Loucy (cell line): ENCODE results near the gene TIMM17B.

Experiments
- H2AFZ ChIP-seq: fragments of 200-600 bp; sonication (generic); 2 replicates; pipeline ENCODE4 v1.6.0; 2016; ENCODE audit warnings: antibody characterized with exemption, mild to moderate bottlenecking, low read length, moderate library complexity
- H3F3A ChIP-seq: fragments of 200-600 bp; 2 replicates; pipeline ENCODE4 v1.6.0; 2016; ENCODE audit warnings: antibody characterized with exemption, low read depth, mild to moderate bottlenecking
- H3K27me3 ChIP-seq: fragments of 200-600 bp; sonication (generic); 2 replicates; pipeline ENCODE4 v1.6.1; 2014; ENCODE audit warnings: low read length, mild to moderate bottlenecking; ENCODE audit not compliant: insufficient read depth, poor library complexity, severe bottlenecking
- H3K36me3 ChIP-seq: fragments of 200-600 bp; sonication (generic); 2 replicates; pipeline ENCODE4 v1.6.1; 2016; ENCODE audit warnings: low read length; ENCODE audit not compliant: insufficient read depth
- H3K4me1 ChIP-seq: fragments of 200-600 bp; sonication (generic); 2 replicates; pipeline ENCODE4 v1.5.1; 2014; ENCODE audit warnings: low read length, mild to moderate bottlenecking; ENCODE audit not compliant: insufficient read depth, poor library complexity, severe bottlenecking
- H3K4me2 ChIP-seq: fragments of 200-600 bp; sonication (generic); 2 replicates; pipeline ENCODE4 v1.6.0; 2014; ENCODE audit warnings: antibody characterized with exemption, low read length, low read depth, mild to moderate bottlenecking; ENCODE audit not compliant: poor library complexity, severe bottlenecking
- H3K4me3 ChIP-seq: fragments of 200-600 bp; sonication (generic); 2 replicates; pipeline ENCODE4 v1.5.1; 2014; ENCODE audit warnings: low read length, mild to moderate bottlenecking, mixed read lengths; ENCODE audit not compliant: poor library complexity, severe bottlenecking
- H3K79me2 ChIP-seq: fragments of 200-600 bp; sonication (generic); 2 replicates; pipeline ENCODE4 v1.6.1; 2014; ENCODE audit warnings: low read length; ENCODE audit not compliant: insufficient read depth
- H3K9ac ChIP-seq: fragments of 200-600 bp; sonication (generic); 2 replicates; pipeline ENCODE4 v1.6.0; 2014; ENCODE audit warnings: mild to moderate bottlenecking, low read depth, low read length, moderate library complexity; ENCODE audit not compliant: poor library complexity, severe bottlenecking
- H3K9me2 ChIP-seq: fragments of 200-600 bp; sonication (generic); replicated peaks from 2 replicates; pipeline ENCODE4 v1.6.1; 2016; ENCODE audit warnings: low read depth, low read length, mixed read lengths
- H3K9me3 ChIP-seq: fragments of 200-600 bp; sonication (generic); 2 replicates; pipeline ENCODE4 v1.6.1; 2014; ENCODE audit warnings: mild to moderate bottlenecking, antibody characterized with exemption, low read length, low read depth; ENCODE audit not compliant: insufficient read depth
- H4K20me1 ChIP-seq: fragments of 200-600 bp; sonication (generic); 2 replicates; pipeline ENCODE4 v1.6.0; 2014; ENCODE audit warnings: antibody characterized with exemption, low read length, mild to moderate bottlenecking; ENCODE audit not compliant: insufficient read depth, poor library complexity, severe bottlenecking
- EZH2phosphoT487 ChIP-seq: fragments of 200-600 bp; IDR thresholded peaks from 2 replicates; pipeline ENCODE4 v1.6.1; 2018; ENCODE audit warnings: antibody characterized with exemption, mild to moderate bottlenecking, moderate library complexity, borderline replicate concordance
- TF ChIP-seq, protein P1 (sequence below): fragments of 200-600 bp; sonication (generic); conservative IDR thresholded peaks from 2 replicates; pipeline ENCODE4 v1.5.1; 2014; ENCODE audit warnings: mild to moderate bottlenecking, antibody characterized with exemption, low read length

The TIMM17B gene

DNA sequence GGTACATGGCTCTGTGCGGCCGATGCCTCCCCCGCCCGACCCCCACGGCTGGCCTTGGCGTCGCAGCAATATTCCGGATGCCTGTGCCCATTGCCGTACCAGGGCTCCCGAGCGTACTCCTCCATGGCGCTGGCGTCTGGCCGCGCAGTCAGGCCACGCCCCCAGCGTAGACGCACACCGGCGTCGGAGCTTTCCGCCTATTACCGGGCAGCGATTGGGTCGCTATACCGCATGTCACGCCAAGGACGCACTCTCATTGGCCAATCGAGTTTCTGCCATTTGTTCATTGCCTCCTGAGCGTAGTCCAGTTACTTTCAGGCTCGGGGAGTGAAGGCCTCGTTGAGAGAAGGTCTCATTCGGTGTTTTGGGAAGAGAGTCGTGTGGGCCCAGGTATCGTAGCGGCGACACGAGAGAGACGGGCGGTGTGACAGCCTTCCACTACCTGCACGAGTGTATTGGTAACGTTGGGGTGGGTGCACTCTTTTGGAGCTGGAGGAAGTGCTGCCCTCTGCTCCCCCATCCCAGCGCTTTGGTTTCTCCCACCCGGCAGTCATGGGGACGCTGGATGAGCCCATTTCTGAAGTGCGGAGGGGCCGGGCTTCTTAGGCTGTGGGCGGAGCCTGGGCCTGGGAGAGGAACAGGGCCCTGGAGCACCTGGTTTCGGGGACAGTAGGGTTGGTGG, at the start of gene TIMM17B, which contains the start of gene PQBP1:
TIMM17B (minus strand) TSS at position 144 of the 682 bp plus-strand sequence; CDS start at position 125, 19 bp downstream.
PQBP1 (plus strand) TSS at position 306 of the 682 bp plus-strand sequence. CDS start 580 bp downstream, outside the sequence.
- peak within 1 kb of the TSS; percentile 73 for H3K4me2 ChIP-seq
- H3K9me2 ChIP-seq, result no peaks in the 10 kb centered on the region
- no peaks in the 10 kb centered on the region; the same call in 1 of the 2 replicates for H3K36me3 ChIP-seq
- H3K9ac ChIP-seq, result peak within 1 kb of the TSS; percentile 97
- peaks cover 24% of the 10 kb centered on the region for H4K20me1 ChIP-seq
- H3F3A ChIP-seq, result no peaks in the 10 kb centered on the region
- no peaks in the 10 kb centered on the region for H3K4me1 ChIP-seq
- no peaks in the 10 kb centered on the region for H3K27me3 ChIP-seq
- no peaks in the 10 kb centered on the region for H3K9me3 ChIP-seq
- peaks cover 39% of the 10 kb centered on the region for H3K79me2 ChIP-seq
- peak within 1 kb of the TSS; percentile 96 for H3K4me3 ChIP-seq
- peak within 1 kb of the TSS; percentile 87 for H2AFZ ChIP-seq
- TF ChIP-seq, protein P1, sequence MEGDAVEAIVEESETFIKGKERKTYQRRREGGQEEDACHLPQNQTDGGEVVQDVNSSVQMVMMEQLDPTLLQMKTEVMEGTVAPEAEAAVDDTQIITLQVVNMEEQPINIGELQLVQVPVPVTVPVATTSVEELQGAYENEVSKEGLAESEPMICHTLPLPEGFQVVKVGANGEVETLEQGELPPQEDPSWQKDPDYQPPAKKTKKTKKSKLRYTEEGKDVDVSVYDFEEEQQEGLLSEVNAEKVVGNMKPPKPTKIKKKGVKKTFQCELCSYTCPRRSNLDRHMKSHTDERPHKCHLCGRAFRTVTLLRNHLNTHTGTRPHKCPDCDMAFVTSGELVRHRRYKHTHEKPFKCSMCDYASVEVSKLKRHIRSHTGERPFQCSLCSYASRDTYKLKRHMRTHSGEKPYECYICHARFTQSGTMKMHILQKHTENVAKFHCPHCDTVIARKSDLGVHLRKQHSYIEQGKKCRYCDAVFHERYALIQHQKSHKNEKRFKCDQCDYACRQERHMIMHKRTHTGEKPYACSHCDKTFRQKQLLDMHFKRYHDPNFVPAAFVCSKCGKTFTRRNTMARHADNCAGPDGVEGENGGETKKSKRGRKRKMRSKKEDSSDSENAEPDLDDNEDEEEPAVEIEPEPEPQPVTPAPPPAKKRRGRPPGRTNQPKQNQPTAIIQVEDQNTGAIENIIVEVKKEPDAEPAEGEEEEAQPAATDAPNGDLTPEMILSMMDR, result no peak
- no peak for TF ChIP-seq EZH2phosphoT487

- Histone ChIP-seq H3F3A (no peaks in the 10 kb centered on the region), H2AFZ (no peak overlapping the region), H3K9me2 (no peaks in the 10 kb centered on the region), H4K20me1 (peaks cover 7% of the 10 kb centered on the region), H3K4me1 (no peaks in the 10 kb centered on the region), H3K4me2 (no peak overlapping the region), H3K79me2 (peaks cover 39% of the 10 kb centered on the region), H3K9me3 (no peaks in the 10 kb centered on the region), H3K36me3 (peaks cover 20% of the 10 kb centered on the region; the same call in 1 of the 2 replicates), H3K4me3 (no peak overlapping the region), H3K9ac (no peak overlapping the region), H3K27me3 (no peaks in the 10 kb centered on the region)
- TF ChIP-seq EZH2phosphoT487, result no peak
- TF ChIP-seq, protein P1, result peak; percentile 64
Measured at GRCh38 chrX:48945517-48946348, 48.2 kb upstream of the TIMM17B start.

GRCh38 chrX:48942895-48943294, 45.3 kb upstream of the TIMM17B start:
- Histone ChIP-seq H3K36me3 (peaks cover 34% of the 10 kb centered on the region; the same call in 1 of the 2 replicates), H3K9me2 (no peaks in the 10 kb centered on the region), H3K9me3 (no peaks in the 10 kb centered on the region), H3K4me2 (no peak overlapping the region), H3K79me2 (peaks cover 42% of the 10 kb centered on the region), H2AFZ (no peak overlapping the region), H3K4me1 (peaks cover 1% of the 10 kb centered on the region), H3F3A (no peaks in the 10 kb centered on the region), H3K9ac (no peak overlapping the region), H4K20me1 (peaks cover 7% of the 10 kb centered on the region), H3K27me3 (no peaks in the 10 kb centered on the region), H3K4me3 (no peak overlapping the region)
- TF ChIP-seq, protein P1, result no peak
- TF ChIP-seq EZH2phosphoT487, result no peak
